HG02981 (cell line): ENCODE data around the gene PICK1.
"Not testable (repeated sequence)": the region's sequence is repeated elsewhere in the genome, so short reads cannot be mapped to it uniquely, and the experiment has no call there.

Experiments
- ATAC-seq: cut with Tn5 transposase; IDR thresholded peaks from one replicate; pipeline ENCODE4 v1.9.1; 2021; ENCODE audit warnings: mild to moderate bottlenecking, moderate library complexity; ENCODE audit not compliant: unreplicated experiment

Gene PICK1

DNA sequence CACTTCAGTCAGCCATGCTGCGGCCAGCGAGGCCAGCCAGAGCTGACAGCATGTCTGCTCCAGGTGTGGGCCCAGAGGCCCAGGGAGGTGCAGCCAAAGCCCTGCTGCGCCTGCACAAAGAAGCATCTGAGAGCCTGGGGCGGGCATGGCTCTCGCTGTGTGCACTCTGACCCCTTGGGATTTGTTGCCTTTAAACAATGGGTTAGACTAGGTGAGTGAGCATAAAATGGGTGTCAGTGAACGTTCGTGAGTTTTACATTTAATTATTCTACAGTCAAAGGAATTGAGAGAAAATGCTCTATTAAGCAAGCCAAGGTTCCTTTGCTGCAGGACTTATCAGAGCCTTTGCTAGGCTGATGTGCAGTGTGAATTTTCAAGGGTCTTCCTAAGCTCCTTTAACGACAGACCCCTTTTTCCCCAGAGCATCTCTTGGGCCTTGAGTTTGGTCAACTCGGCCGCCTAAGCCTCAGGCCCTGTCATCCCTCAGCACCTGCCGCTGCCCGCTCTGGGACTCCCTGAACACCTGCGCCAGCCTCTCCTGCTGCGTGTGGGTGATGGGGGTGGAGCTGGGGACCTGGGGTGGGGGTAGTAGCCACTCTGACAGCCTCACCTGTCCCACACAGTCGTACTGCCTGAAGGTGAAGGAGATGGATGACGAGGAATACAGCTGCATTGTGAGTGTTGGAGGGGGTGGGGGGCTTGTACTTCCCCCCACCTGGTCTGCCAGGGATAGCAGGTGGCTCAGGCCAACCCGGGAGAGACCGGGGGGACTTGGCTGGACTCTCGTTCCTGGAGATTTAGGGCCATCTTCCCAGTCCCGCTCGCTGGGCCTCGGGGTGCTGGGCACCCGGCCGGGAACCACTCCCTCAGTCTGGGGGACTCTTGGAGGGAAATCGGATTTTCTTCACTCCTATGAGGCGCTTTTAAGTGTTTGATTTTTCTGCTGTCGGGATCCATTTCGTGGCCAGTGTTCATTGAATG lies 16.2 kb downstream of the PICK1 start:
- no peak for ATAC-seq

DNA sequence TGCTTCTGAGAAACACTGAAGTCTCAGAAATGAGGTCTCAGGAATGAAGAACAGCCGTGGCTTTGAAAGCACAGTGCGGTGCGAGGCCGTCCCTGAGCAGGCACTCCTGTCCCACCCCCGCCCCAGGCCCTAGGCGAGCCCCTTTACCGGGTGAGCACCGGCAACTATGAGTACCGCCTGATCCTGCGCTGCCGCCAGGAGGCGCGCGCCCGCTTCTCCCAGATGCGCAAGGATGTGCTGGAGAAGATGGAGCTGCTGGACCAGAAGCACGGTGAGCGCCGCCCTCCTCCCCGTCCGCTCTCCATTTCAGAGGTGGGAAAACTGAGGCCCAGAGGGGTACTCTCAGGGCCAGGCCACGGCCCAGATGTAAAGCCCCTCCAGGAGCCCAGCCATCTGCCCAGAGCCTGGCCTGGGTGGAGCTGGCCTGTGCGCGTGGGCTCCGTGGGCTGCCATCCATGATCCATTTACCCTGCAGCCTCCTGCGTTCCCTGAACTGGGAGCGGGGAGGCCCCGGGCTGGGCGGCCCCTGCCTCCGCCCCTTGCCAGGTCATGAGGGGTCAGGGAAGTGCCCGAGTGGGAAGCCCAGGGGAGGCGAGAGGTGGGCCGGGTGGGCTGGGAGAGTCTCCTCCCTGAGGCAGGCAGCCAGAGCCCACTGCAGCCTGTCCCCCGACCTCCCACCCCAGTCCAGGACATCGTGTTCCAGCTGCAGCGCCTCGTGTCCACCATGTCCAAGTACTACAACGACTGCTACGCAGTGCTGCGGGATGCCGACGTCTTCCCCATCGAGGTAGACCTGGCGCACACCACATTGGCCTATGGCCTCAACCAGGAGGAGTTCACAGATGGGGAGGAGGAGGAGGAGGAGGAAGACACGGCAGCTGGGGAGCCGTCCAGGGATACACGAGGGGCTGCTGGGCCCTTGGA lies 17.2 kb downstream of the PICK1 start:
- no peak for ATAC-seq

GRCh38 chr22:38075105-38075825 lies 18.1 kb downstream of the PICK1 start:
- ATAC-seq: no peak

DNA sequence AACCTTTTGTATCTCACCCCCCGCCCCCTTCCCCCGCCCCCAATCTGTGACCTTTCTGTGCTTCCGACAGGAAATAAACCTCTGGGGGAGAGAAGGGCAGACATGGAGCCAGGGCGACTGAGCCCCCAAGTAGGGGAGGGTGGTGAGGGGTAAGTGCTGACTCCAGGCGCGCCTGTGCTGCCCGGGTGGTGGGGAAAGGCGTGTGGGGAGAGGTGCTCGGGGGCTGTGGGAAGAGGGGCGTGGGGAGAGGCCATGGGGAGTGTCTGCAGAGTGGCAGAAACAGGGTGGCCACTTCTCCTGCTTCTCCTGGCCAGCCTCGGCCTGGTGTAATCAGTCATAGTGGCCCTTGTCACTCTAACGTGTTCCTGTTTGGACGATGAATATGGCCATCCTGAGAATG lies 18.8 kb downstream of the PICK1 start:
- ATAC-seq: no peak

- ATAC-seq: no peak
These were observed 19.9 kb downstream of the PICK1 start for GRCh38 chr22:38077096-38077495.

GRCh38 chr22:38077595-38077994 lies 20.4 kb downstream of the PICK1 start:
- ATAC-seq: no peak

DNA sequence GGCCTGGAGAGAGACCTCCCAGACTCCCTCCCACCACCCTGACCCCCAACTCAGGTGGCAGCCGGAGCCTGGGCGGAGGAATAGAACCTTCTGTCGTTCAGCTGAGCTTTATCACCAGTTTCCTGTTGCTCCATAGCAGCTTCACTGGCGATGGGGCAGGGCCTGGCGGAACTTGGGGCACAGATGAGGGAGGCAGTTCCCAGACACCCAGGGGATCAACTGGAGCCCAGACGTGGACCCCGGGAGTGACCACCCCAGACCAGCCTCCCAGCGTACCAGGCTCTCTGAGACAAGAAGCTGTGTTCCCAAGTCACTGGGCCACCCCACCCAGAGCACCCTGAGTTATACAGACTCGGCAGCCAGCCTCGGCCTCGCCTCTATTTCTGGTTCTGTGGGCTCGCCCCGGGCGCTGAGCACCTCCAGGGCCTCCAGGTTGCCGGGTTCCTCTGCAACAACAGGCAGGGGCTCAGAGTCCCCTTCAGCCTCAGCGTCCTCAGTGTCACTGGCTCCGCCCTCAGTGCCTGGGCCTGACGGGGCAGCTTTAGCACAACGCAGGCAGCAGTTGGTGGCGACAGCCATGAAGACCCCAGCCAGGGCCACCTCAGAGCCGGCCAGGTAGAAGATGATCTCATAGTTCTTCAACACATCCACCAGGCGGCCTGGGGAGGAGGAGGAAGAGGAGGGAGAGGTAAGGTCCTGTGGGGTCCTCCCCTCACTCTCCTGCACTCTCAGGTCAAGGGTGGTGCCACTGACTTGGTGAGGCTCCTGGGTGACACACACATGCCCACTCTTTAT lies 21.0 kb downstream of the PICK1 start:
- ATAC-seq: no peak

DNA sequence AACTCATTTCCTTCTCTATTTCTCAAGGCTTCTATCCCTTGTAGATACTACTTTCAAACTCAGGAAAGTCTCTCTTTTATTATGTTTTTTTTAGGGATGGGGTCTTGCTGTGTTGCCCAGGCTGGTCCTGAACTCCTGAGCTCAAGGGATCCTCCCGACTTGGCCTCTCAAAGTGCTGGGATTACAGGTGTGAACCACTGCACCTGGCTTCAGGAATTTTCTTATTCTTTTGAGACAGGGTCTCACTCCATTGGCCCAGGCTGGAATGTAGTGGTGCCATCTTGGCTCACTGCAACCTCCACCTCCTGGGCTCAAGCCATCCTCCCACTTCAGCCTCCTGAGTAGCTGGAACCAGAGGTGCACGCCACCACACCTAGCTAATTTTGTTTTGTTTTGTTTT lies 22.0 kb downstream of the PICK1 start:
- ATAC-seq: not testable (repeated sequence)

- no peak for ATAC-seq
These were observed 22.6 kb downstream of the PICK1 start for GRCh38 chr22:38079804-38080203.

- no peak for ATAC-seq
These were observed 23.3 kb downstream of the PICK1 start for GRCh38 chr22:38080474-38080849.

DNA sequence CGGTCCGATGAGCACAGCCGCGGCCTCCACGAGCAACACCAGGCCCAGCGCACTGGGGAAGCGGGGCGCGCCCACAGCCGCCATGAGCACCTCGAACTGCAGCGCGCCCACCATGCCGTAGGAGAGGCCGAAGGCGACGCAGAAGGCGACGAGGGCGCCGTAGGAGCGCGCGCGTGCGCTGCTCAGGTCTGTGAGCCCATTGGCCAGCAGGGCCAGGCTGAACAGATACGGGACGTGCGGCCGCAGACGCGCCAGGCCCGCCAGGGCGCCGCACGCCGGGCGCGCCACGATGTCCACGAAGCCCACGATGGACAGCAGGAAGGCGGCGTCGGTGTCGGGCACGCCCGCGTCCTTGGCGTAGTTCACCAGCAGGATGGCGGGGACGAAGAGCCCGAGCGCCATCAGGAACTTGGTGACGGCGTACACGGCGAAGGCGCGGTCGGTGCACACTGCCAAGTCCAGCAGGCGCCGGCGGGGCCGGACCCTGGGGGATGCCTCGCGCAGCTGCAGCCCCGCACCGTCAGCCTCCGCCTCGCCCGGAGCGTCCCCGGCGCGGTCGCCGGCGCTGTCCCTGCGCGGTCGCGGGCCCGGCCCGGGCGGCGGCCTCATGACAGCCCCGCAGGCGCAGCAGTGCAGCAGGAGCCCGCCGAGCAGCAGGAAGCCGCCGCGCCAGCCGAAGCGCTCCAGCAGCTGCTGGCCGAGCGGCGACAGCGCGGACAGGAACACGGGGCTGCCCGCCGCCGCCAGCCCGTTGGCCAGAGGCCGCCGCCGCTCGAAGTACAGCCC lies 23.8 kb downstream of the PICK1 start:
- no peak for ATAC-seq

DNA sequence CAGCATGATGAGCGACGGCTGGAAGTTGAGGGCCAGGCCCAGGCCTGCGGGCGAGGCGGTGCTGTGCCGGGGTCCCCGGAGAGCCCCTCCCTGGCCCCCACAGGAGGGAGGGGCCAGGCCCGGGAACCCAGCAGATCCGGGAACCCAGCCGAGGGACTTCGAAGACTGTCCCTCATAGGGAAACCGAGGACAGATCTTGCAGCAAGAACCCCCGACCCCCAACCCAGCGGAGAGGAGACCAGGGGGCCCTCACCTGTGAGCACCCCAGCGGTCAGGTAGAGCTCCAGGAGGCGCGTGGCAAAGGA lies 24.4 kb downstream of the PICK1 start:
- no peak for ATAC-seq

GRCh38 chr22:38081941-38082828 lies 25.0 kb downstream of the PICK1 start:
- no peak for ATAC-seq

- no peak for ATAC-seq
These were observed 25.9 kb downstream of the PICK1 start for GRCh38 chr22:38082986-38083710.

DNA sequence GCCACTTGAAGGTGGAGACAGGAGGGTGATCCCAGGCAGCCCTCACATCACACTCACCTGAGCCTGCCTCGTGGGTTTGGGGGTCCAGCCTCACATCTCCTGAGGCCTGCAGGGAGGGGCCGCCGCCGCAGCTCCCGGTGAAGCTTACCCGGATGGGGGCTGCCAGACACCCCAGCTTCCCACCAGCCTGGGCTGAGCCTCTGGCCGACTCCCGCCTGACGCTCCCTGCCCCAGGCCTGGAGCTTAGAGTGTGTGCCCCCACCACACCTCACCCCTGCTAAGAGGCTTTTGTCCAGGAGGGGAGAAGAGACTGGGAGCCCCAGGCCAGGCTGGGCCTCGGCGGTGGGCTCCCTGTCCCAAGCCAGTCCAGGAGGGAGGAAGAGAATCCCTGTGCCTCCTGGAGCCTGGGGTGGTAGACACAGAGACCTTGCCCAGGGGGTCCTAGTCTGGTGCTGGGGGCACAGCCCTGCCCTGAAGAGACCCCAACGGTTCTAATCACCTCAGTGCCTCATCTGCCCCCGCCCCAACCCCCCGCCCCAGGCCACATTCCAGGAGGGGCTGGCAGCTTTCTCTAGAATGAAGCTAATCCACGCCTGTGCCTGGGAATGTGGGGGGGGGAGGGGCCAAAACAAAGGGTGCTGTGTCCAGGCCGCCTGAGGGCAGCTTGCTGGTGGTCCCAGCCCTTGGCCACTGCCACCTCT lies 26.9 kb downstream of the PICK1 start, which contains the start of gene SLC16A8:
Gene SLC16A8, minus strand, starts transcription at position 254 of the 701 bp plus-strand sequence. CDS start 1,311 bp downstream, outside the sequence.
- ATAC-seq: no peak

DNA sequence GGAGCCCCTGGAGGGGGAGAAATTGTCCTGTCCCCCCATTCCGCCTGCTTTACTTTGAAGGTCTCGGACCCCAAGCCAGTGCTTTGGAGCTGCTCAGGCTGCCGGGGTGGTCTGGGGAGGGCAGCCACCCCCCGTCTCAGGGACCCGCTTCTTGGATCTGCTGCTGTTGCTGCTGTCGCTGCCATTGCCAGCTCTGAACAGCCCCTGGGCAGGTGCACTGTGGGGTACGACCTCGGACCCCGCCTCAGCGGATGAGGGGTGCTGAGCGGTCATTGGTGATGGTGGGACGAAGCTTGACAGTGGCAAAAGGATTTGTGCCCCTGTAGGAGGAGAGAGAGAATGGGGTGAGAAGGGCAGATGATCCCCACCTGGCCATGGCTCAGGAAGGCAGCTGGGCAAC lies 27.9 kb downstream of the PICK1 start:
- ATAC-seq: no peak

DNA sequence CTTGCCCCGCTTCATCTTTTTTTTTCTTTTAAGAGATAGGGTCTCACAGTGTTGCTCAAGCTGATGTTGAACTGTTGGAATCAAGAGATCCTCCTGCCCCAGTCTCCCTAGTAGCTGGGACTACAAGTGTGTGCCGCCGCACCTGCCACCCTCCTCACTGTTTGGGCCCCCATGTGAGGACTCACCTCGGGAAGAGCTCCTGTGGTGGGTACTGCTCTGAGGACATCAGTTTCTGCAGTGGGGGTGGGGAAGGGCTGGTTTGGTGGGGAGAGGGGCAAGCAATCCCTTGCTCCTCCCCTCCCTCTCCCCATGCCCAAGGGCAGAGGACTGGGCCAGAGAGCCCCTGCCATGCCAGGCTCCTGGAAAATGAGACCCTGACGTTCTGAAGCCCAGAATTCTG lies 28.3 kb downstream of the PICK1 start:
- ATAC-seq: no peak
